Activated CD4-positive, alpha-beta T cell treated with anti-CD3 and anti-CD28 coated beads, Interleukin-10, Interleukin-2, amounts not matched to agents 100 ng/mL and 50 ng/mL, durations not matched to agents 16 hours and 8 hours (primary cell): Measurements from ENCODE around the gene PANX2.
"Not testable (repeated sequence)": the region's sequence is repeated elsewhere in the genome, so short reads cannot be mapped to it uniquely, and the experiment has no call there.

Source experiments
- DNase-seq: peaks from one replicate; pipeline ENCODE4 v3.0.0-alpha.2; 2020

The PANX2 gene

GRCh38 chr22:50200461-50201190 lies 30.1 kb downstream of the PANX2 start, which contains the start of gene SELENOO:
SELENOO (plus strand) TSS chr22:50201011; CDS start chr22:50201037, 26 bp downstream.
- DNase-seq, result peak; percentile 94

DNA sequence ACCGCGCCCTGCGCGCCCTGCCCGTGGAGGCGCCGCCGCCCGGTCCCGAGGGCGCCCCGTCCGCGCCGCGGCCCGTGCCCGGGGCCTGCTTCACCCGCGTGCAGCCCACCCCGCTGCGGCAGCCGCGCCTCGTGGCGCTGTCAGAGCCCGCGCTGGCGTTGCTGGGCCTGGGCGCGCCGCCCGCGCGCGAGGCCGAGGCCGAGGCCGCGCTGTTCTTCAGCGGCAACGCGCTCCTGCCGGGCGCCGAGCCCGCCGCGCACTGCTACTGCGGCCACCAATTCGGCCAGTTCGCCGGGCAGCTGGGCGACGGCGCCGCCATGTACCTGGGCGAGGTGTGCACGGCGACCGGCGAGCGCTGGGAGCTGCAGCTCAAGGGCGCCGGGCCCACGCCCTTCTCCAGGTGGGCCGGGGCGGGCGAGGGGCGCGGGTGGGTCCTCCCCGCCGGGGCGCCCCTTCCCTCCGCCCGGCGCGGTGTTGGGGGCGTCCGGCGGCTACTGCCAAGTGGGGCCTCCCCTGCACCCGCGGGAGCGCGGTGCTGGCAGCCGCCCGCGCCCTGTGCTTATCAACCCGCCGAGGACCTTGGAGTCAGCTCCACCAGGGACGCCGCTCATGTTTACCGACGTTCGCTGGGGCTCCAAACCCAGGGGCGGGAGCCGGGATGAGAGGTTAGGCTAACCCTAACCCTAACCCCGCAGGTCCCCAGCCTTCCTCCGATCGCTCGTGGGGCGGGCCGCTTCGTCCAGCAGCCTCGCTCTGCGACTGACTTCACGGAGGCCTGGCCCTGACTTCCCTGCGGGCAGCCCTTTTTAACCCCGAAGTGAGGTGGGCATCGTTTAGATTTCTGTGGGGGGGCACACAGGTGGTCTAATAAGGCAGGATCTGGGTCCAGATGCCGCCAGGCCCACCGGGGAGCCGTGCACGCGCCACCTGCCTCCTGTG lies 30.9 kb downstream of the PANX2 start:
- no peak for DNase-seq

DNA sequence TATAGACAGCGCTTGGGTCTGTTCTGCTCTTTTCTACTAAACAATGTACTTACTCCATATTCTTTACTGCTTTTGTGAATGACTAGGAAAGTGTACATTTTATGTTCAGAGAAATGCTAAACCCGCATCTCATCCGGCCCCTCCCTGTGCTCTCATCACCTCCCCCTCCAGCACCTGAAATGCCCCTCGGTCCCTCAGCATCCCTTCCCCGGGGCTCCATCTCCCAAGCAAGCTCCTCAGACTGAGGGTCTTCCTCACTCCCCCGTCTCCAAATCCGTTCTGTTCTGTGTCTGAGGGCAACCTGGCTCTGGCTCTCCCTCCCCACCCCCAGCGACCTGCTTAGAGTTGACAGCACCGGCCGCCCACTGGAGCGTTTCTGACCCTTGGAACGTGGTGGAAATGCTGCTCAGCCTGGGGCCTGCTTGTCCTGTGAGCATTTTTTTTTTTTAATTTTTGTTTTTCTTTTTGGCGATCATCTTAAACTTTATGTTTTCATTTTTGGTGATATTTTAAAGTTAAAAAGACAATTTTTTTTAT lies 31.7 kb downstream of the PANX2 start:
- DNase-seq, result no peak

GRCh38 chr22:50203288-50203687 lies 32.8 kb downstream of the PANX2 start:
- DNase-seq, result no peak

GRCh38 chr22:50204571-50204970 lies 34.0 kb downstream of the PANX2 start:
- DNase-seq, result no peak

DNA sequence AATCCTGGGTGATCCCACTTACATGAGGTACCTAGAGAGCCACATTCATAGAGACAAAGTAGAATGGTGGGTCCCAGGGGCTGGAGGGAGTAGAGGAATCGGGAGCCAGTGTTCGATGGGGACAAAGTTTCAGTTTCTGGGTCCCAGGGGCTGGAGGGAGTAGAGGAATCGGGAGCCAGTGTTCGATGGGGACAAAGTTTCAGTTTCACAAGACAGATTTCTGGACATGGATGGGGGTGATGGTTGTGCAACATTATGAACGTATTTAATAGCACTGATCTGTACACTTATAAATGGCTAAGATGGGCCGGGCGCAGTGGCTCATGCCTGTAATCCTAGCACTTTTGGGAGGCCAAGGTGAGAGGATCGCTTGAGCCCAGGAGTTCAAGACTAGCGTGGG lies 34.5 kb downstream of the PANX2 start:
- not testable (repeated sequence) for DNase-seq

DNA sequence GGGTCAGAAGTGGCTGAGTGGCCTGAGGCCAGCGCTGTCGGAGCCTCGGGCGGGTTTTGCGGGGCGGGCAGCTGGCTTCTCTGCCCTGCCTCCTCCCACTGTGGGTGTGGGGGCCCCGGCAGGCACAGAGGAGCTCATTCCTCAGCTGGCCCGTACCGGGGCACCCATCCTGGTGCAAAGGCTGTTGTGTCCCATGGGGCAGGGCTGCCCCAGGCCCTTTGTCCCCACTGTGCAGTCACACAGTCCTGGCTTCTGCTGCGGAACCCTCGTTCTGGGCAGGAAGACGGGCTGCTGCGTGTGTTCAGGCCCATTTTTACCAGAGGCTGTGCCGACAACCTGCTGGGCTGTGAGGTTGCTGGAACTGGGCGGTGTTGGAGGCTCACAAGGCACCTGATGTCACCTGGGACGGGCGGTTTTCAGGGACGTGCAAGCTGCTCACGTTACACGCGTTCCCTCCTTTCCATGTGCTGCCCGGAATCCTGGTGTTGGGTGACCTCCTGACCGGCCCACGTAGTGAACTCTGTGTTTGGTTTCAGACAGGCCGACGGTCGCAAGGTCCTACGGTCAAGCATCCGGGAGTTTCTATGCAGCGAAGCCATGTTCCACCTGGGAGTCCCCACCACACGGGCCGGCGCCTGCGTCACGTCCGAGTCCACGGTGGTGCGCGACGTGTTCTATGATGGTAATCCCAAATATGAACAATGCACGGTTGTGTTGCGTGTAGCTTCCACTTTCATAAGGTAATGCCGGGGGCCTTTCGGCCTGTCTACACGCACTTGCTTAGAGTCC lies 35.4 kb downstream of the PANX2 start:
- no peak for DNase-seq

GRCh38 chr22:50206599-50206998 lies 36.1 kb downstream of the PANX2 start:
- DNase-seq, result no peak

GRCh38 chr22:50207383-50208140 lies 37.0 kb downstream of the PANX2 start:
- no peak for DNase-seq

DNA sequence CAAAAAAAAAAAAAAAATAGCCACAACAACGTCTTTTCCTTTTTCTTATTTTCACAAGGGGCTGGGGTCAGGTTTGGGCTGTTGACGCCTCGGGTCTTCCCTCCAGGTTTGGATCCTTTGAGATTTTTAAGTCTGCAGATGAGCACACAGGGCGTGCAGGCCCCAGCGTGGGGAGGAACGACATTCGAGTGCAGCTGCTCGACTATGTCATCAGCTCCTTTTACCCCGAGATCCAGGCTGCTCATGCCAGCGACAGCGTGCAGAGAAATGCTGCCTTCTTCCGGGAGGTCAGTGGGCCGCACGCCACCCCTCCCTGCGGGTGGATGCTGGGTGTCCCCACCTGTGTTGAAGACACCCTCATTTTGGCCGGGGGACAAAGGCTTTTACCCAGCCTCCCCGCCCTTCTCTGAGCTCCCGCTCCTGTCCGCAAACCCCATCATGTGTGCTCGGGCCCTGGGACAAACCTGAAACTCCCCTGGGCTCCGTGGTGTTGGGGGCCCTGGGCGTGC lies 38.0 kb downstream of the PANX2 start:
- DNase-seq, result no peak

- no peak for DNase-seq
These were observed 38.7 kb downstream of the PANX2 start for GRCh38 chr22:50208939-50209892.

GRCh38 chr22:50209893-50210292 lies 39.4 kb downstream of the PANX2 start:
- peak; percentile 69 for DNase-seq

GRCh38 chr22:50210378-50211139 lies 40.0 kb downstream of the PANX2 start:
- DNase-seq, result no peak

GRCh38 chr22:50211147-50211546 lies 40.6 kb downstream of the PANX2 start:
- no peak for DNase-seq

DNA sequence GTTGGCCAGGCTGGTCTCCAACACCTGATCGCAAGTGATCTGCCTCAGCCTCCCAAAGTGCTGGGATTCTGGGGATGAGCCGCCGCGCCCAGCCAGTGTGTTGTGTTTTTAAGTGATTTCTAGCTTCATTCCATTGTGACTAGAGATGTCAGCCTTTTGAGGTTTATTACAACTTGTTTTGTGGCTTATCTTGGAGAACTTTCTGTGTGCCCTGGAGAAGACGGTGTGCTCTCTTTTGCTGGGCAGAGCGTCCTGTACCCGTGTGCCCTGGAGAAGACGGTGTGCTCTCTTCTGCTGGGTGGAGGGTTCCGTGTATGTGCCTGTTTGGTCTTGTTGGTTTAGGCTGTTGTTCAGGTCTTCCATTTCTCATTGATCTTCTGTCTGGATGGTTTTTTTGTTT lies 42.7 kb downstream of the PANX2 start:
- DNase-seq, result no peak

- DNase-seq, result no peak
These were observed 44.9 kb downstream of the PANX2 start for GRCh38 chr22:50215297-50216054.

DNA sequence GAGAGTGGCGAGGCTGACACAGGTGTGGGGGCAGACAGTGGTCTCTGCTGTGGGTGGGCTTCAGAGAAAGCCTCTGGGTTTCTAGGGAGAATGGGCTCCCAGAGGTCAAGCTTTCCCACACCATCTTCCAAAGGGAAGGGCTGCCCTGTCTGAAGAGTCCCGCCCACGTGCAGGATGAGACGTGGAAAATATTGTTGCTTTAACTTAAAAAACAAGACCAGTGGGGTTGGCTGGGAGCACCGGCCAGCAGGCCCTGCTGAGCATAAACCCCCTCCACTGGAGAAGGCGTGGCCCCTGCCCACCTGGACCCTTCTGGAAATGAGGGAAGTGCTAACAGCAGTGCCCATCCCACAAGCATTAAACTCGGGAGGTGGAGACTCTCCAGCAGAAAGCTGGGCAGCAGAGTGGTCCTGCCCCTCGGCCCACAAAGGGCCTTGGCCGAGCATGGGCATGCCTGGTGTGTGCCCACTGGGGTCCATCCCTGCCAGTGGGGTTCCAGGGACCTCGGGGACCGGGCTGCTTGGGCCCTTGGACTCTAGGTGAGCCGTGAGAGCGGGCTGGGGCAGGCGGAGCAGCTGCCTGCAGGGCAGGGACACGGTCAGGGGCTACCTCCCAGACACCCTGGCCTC lies 45.6 kb downstream of the PANX2 start:
- no peak for DNase-seq

- no peak for DNase-seq
These were observed 46.4 kb downstream of the PANX2 start for GRCh38 chr22:50216684-50217520.
